Measurements from ENCODE around the gene FUT2.

Gene FUT2

DNA sequence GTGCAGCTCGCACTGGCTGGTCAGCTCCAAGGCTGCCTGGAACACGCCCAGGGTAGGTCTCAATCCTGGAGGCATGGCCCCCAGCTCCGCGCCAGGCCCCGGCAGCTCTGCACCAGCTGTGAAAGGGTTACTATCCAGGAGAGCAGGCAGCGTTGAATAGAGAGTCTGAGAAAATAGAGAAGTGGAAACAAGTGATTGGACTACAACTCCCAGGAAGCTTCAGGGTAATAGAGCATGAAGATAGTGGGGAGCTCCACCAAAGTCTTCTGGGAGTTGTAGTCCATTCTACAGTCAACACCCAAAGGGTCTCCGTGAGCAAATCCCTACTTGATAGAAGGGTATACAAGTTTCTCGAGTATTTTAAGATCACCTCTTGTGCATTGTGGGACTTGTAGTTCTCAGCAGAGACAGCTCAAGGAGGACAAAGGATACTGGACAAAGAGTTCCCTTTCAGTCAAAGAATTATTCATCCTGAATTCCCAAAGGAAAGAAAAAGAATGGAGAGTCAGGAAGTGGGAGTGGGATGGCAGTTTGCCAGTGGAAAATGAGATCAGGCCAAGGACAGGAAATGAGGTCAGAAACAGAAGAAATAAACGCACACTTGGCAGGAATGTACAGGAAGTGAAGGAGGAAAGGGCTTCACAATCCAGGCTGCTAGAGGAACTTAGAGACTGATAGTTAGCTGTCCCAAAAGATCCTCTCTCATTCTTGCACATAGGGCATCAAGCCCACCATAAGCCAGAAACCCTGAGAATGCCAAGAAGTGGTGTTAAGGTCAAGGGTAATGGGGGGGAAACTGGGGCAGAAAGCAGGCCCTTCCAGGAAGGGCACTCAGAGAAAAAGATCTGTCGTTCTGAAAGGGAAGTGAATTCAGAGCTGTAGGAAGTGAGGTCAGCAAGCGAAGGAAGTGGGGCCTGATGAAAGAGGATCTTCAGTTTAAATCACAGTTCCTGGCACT lies 29.3 kb downstream of the FUT2 start:
- peak overlapping the region; percentile 89 for H3K27ac Mint-ChIP-seq
- H3K9me3 Mint-ChIP-seq: peaks cover 15% of the 10 kb centered on the region
- DNase-seq (ENCODE audit: low spot score in 2 of 2) (no peak), ATAC-seq (peak; percentile 52)
- H3K4me3 Mint-ChIP-seq: no peak overlapping the region
- H3K36me3 Mint-ChIP-seq: peaks cover 6% of the 10 kb centered on the region
- H3K4me1 Mint-ChIP-seq: peaks cover 33% of the 10 kb centered on the region

DNA sequence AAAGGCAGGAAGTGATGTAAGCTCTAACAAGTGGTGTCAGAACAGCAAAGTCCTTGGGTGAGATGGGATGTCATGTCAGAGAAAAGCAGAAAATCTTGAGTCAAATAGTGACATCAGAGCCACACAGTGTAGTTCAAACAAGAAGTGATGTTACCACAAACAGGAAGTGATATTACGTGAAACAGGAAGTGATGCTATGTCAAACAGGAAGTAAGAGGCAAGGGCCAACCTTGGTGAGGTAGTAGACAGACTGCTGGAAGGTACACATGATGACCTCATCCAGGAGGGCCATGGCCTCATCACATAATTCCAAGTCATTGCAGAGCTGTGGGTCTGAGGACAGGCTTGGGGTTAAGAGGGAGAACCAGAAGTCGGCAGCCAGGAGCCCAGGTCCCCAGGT lies 30.8 kb downstream of the FUT2 start:
- no peak for DNase-seq (ENCODE audit: low spot score in 2 of 2)
- no peak overlapping the region for H3K27ac Mint-ChIP-seq
- H3K4me3 Mint-ChIP-seq: no peak overlapping the region
- peaks cover 22% of the 10 kb centered on the region for H3K4me1 Mint-ChIP-seq
- H3K9me3 Mint-ChIP-seq: peaks cover 15% of the 10 kb centered on the region
- H3K36me3 Mint-ChIP-seq: no peaks in the 10 kb centered on the region
- ATAC-seq: peak; percentile 61

DNA sequence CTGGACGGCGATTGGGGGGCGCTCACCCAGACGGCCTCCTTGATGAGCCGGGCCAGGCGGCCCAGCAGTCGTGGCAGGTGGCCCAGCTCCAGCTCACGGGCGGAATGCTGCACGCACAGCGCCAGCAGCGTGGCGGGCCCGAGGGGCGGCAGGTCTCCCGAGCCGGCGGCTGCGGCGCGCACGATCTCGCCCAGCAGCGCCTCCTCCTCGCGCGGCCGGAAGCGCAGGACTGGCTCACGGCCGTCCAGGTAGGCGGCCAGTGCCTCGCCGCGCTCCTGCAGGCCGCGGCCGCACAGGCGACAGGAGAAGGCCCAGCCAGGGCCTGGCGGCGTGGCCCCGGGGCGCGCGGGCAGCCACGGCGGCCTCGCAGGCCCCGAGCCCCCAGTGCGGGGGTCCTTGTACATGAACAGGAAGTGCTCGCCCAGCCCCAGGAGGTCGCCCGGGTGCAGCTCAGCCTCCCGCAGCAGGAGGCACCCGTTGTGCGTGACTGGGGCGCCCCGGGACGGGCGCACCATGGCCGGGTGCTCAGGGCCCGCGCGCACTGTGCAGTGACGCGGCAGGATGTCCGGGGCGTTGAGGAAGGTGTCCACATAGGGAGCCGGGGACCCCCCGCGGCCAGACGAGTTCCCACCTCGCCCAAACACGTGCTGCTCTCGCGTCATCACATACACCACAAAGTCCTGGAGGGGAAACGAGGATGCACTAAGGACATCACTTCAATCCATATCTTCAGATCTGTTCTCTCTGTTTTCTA lies 33.3 kb downstream of the FUT2 start:
- no peak for ATAC-seq
- Mint-ChIP-seq H3K27ac (no peak overlapping the region), H3K9me3 (peaks cover 15% of the 10 kb centered on the region), H3K4me3 (no peak overlapping the region), H3K36me3 (no peaks in the 10 kb centered on the region), H3K4me1 (peaks cover 22% of the 10 kb centered on the region)
- DNase-seq (ENCODE audit: low spot score in 2 of 2): no peak

DNA sequence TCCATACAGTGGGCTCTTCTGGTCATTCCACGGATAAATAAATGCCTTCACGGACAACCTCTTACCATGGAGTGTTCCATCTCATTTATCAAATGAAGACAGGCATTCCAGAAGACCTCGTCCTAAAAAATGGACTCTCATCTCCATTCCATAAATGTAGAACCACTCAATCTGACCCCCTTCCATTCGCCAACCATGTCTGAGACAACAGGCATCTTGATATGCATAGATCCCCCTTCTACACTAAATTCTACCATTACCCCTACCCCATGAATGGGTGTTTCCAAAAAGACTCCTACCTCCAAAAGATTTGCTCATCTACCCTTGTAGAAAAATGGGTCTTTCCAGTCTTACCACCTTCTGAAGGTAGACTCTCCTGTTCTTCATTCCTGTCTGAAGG lies 35.7 kb downstream of the FUT2 start:
- ATAC-seq: no peak
- Mint-ChIP-seq H3K9me3 (peaks cover 2% of the 10 kb centered on the region), H3K27ac (no peak overlapping the region)

DNA sequence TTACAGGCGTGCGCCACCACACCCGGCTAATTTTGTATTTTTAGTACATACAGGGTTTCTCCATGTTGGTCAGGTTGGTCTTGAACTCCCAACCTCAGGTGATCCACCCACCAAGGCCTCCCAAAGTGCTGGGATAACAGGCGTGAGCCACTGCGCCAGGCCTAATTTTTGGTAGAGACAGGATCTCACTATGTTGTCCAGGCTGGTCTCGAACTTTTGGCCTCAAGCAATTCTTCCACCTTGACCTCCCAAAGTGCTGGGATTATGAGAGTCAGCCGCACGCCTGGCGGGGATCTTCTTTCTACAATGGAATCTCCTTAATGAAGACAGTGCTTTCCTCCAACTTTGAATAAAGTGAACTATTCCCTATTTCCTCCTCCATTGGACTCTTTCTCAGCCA lies 38.9 kb downstream of the FUT2 start:
- DNase-seq (ENCODE audit: low spot score in 2 of 2) (no peak), ATAC-seq (no peak)
- Mint-ChIP-seq H3K27ac (no peak overlapping the region), H3K9me3 (no peaks in the 10 kb centered on the region), H3K36me3 (no peaks in the 10 kb centered on the region), H3K4me1 (peaks cover 6% of the 10 kb centered on the region), H3K4me3 (no peak overlapping the region)

More for the DNA sequence above, 35.7 kb downstream of the FUT2 start:
- H3K4me3 Mint-ChIP-seq: no peak overlapping the region
- H3K36me3 Mint-ChIP-seq: no peaks in the 10 kb centered on the region
- H3K4me1 Mint-ChIP-seq: peaks cover 5% of the 10 kb centered on the region
- DNase-seq (ENCODE audit: low spot score in 2 of 2): no peak

DNA sequence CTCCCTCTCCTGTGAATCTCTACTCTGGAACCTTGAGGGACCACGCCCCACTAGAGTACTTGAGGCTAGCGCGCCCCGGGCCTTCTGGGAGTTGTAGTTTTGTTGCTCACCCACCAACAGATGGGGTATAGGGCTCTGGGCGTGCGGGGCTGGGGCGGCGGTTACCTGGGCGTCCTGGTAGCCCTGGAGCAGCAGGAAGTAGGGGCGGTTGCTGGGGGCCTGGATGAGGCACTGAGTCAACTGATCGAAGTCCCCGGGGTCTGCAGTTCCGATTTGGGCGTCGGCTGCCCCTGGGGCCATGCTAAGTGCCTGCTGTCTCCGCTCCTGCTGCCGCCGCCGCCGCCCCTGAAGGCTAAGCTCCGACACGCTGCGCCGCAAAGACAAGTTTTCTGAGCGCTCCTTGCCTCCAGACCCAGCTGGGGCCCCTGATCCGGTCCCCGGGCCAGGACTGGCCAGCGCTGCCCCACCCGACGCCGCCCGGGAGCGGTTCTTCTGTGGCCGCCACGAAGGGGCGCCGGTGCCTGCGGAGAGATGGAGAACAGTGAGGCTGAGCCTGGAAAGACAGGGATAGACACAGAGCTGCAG lies 39.4 kb downstream of the FUT2 start:
- H3K36me3 Mint-ChIP-seq: no peaks in the 10 kb centered on the region
- no peak overlapping the region for H3K4me3 Mint-ChIP-seq
- no peak for DNase-seq (ENCODE audit: low spot score in 2 of 2)
- no peak overlapping the region for H3K27ac Mint-ChIP-seq
- H3K4me1 Mint-ChIP-seq: peaks cover 11% of the 10 kb centered on the region
- no peak for ATAC-seq
- H3K9me3 Mint-ChIP-seq: no peaks in the 10 kb centered on the region

DNA sequence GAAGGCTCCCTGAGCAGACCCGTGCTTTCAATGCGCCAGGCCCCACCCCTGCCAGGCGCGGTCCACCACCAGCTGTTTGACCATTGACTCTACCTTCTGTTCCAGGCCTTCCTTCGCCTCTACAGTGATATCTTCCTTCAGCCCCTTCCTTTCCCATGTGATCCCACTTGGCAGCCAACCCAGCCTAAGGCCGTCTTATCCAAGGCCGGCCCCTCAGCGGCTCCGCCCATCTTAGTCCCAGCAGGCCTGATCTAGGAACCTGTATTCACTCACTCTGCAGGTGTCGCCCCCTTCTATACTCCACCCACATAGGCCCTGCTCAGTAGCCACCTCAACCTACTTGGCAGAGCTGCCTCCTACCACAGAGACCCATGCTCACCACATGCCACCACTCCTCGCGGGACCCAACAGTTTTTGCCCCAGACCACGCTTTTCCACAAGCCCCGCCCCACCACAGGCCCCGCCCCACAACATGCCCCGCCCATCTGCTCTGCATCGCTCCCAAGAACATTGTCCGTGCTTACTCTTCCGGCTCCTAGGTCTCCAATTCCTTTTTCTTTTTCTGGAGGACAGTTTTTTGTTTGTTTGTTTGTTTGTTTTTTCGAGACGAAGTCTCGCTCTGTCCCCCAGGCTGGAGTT lies 41.7 kb downstream of the FUT2 start:
- H3K27ac Mint-ChIP-seq: no peak overlapping the region
- no peaks in the 10 kb centered on the region for H3K9me3 Mint-ChIP-seq
- no peak overlapping the region for H3K4me3 Mint-ChIP-seq
- peaks cover 11% of the 10 kb centered on the region for H3K4me1 Mint-ChIP-seq
- DNase-seq (ENCODE audit: low spot score in 2 of 2) (no peak), ATAC-seq (no peak)
- no peaks in the 10 kb centered on the region for H3K36me3 Mint-ChIP-seq

DNA sequence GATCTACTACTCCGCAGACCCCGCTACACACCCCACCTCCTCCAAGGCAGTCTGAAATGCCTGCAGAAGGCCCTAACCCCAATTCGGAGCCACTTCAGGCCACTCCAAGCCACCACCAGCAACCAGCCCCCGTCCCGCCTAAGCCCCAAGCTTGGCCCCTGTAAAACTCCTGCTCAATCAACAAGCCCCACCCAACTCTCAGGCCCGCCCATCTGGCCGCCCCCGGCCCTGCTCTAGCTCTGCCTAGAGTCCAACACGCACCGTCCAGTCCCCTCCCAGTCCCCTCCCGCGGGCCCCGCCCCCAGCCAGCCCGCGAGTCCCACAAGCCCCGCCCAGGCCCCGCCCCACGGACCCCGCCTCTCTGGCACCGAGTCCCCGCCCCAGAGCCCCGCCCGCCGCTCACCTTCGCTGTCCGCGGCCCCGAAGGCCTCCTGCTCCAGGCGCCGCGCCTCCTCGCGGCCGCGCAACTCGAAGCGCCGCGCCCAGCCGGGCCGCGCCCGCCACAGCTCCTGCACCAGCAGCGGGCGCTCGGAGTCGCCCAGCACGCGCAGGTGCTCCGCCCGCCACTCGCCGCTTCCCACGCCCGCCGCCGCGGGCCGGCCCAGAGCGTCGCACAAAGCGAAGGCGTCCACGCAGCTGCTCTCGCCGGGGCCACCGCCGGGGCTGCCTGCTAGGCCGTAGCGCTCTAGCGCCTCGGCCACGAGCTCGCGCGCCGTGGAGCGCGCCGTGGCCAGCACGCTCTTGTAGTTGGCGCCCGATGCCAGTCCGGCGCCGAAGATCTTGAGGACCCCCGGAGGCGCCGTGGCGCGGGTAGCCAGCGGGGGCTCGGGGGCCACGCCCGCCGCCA lies 43.0 kb downstream of the FUT2 start:
- DNase-seq (ENCODE audit: low spot score in 2 of 2): peak; percentile 85 to 93
- Mint-ChIP-seq H3K36me3 (no peaks in the 10 kb centered on the region), H3K4me1 (peaks cover 11% of the 10 kb centered on the region), H3K27ac (no peak overlapping the region), H3K9me3 (no peaks in the 10 kb centered on the region), H3K4me3 (peak overlapping the region; percentile 64)
- peak; percentile 94 for ATAC-seq

DNA sequence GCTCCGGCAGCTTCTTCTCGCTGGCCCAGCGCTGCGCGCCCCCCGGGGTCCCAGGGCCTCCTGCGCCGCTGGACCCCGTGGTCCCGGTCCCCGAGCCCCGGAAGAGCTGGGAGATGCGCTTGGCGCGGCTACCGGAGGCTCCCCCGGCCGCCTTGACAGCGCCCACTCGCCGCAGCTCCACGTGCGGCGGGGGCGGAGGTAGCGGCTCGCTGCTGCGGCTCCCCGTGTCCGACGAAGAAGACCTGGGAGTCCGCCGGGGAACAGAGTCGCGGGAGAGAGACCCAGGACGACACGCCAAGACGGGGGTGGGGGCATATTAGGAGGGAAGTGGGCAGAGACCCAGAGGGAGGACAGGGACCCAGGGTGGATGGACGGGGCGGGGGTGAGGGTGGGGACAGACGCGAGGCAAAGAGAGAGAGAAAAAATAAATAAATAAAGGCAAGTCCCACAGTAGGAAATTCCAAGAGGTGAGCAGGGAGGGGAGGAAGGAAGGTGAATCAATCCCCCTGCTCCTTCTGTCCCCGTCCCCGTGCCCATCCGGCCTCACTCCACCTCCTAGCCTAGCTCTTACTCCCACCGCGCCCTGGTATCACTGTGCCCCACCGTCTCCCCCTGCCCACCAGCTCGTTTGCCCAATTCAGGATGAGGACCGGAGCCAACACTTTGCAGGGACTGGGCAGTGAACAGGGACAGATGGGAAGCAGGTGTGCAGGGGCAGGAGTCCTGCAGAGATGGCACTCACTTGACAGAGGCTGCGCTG lies 43.8 kb downstream of the FUT2 start:
- H3K36me3 Mint-ChIP-seq: no peaks in the 10 kb centered on the region
- ATAC-seq (peak; percentile 0), DNase-seq (ENCODE audit: low spot score in 2 of 2) (no peak)
- H3K4me1 Mint-ChIP-seq: peaks cover 11% of the 10 kb centered on the region
- H3K27ac Mint-ChIP-seq: no peak overlapping the region
- no peaks in the 10 kb centered on the region for H3K9me3 Mint-ChIP-seq
- H3K4me3 Mint-ChIP-seq: peak overlapping the region; percentile 64

DNA sequence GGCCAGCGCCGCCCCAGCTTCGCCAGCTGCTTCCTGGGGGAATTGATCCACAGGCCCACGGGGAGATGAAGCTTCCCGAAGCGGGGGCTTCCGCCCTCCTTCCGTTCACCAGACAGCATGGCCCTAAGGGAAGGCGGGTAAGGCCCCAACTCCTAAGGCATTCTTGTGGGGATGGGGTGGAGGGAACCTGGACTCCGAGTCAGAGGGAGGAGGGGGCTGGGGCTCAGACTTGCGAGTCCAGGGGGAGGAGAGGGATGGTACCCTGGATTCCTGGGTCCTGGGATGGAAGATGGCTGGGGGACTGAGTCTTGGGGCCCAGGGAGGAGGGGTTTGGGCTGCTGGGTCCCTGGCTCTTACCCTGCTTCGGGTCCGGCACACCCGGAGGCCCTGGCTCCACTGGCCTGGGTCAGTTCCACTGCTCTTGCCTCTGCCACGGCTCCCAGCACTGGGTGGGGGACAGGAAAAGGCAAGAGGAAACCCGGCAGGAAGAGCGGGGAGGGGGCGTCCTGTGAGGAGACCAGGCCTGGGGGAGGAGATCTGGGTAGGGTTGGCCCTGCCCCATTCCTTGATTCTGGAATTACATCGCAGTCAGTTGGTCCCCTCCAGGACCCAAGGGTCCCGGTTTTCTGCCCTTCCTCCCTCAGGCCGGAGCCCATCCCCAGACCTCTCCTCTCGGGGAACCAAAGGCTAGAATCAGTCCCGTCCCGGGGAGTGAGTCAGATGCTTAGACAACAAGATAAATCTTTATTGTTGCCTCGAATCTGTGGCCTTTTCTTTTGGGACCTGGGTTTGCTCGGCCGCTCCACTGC lies 44.6 kb downstream of the FUT2 start, which contains the start of gene RASIP1:
RASIP1 (minus strand) TSS at position 447 of the 809 bp plus-strand sequence; CDS start at position 119, 328 bp downstream.
- Mint-ChIP-seq H3K4me1 (peaks cover 13% of the 10 kb centered on the region), H3K4me3 (peak within 1 kb of the TSS; percentile 64), H3K27ac (no peak within 1 kb of the TSS), H3K9me3 (no peaks in the 10 kb centered on the region), H3K36me3 (no peaks in the 10 kb centered on the region)
- ATAC-seq: no peak
- no peak for DNase-seq (ENCODE audit: low spot score in 2 of 2)

DNA sequence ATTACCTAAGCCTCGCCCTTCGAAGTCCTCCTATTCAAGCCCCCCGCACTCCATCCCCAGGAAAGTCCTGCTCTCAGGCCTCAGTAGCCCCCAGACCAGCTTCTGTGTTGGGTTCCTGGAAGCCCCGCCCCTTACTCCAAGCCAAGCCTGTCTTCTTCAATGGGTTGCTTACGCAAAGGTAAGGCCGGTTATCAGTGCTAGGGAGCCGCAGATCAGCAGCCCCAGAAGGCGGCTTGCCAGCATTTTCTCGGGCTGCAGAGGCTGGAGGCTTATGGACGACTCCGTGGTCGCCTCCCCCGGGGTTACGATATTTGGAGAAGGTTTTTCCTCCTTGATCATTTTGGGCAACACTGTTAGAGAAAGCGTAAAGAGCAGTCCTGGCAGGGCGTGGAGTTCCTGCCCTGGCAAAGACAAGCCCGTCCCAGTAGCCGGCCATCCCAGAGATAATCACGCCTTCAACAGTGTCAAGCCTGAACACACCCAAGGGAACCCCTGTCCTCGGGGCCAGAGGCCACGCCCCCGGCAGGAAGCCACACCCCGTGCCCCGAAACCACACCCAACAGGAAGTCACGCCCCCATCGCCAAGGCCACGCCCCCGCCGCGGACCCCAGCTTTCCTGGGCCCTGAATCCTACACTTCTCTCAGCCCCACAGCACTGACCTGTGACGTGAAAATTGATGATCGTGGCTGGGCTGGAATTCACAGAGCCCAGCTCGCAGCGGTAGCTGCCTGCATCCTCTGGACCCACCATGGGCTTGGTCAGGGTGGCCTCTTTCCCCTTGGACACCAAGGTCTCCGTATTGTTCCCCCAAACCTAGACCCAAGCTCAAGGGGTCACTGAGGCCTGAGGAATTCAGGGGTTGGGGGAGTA lies 45.6 kb downstream of the FUT2 start:
- Mint-ChIP-seq H3K27ac (no peak overlapping the region), H3K9me3 (no peaks in the 10 kb centered on the region), H3K4me1 (peaks cover 23% of the 10 kb centered on the region), H3K36me3 (no peaks in the 10 kb centered on the region), H3K4me3 (no peak overlapping the region)
- DNase-seq (ENCODE audit: low spot score in 2 of 2) (peak in 1 of 2 donors; percentile 74), ATAC-seq (no peak)

DNA sequence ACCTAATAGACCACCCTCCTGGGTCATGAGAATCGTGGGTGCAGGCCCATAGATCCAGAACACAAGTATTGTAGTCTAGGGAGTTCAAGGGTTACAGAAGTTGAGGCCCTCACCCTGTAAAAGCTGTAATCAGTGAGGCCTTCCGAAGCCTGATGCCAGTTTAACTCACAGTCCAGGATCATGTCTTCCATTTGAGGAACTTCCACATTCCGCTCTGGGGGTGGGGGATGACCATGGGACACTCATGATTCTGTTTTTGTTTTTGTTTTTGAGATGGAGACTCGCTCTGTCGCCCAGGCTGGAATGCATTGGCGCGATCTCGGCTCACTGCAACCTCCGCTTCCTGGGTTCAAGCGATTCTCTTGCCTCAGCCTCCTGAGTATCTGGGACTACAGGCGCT lies 46.3 kb downstream of the FUT2 start:
- Mint-ChIP-seq H3K4me3 (no peak overlapping the region), H3K27ac (no peak overlapping the region), H3K9me3 (no peaks in the 10 kb centered on the region), H3K4me1 (peaks cover 27% of the 10 kb centered on the region), H3K36me3 (no peaks in the 10 kb centered on the region)
- DNase-seq (ENCODE audit: low spot score in 2 of 2) (no peak), ATAC-seq (no peak)

Data from stimulated activated effector memory CD8-positive, alpha-beta T cell treated with anti-CD3 and anti-CD28 coated beads, Interleukin-12 subunit alpha, Interleukin-12 subunit beta, amount 100 ng/mL, for 72 hours (primary cell).